ENCODE data around the gene TMC4.
A peak's percentile ranks its signal among the peaks of the same experiment; 100 is the strongest.
"Not testable (repeated sequence)": the region's sequence is repeated elsewhere in the genome, so short reads cannot be mapped to it uniquely, and the experiment has no call there.

The TMC4 gene

DNA sequence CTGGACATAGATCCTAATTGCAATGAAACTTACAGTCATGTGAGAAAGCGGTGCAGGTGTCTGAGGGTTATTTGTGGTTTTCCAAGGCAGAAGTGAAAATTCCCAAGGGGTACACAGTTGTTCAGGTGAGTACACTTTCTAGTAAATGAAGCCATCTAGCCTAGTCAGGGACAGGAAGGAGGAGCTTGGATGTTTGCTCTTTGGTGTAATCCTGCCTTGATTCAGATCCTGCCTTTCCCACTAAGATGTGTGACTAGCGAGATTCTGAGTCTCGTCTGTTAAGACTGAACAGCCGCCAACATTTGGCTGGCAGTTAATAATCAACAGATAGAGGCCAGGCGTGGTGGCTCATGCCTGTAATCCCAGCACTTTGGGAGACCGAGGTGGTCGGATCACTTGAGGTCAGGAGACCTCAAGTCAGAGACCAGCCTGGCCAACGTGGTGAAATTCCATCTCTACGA is 30.2 kb upstream of the TMC4 start:
- DNase-seq: no peak

DNA sequence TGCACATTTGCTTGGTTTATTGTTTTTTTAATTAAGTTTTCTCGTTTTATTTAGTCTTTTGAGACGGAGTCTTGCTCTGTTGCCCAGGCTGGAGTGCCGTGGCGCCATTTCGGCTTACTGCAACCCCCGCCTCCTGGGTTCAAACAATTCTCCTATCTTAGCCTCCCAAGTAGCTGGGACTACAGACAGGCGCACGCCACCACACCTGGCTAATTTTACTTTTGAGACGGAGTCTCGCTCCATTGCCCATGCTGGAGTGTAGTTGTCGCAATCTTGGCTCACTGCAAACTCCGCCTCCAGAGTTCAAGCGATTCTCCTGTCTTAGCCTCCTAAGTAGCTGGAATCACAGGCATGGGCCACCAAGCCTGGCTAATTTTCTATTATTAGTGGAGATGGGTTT is 29.0 kb upstream of the TMC4 start:
- DNase-seq: no peak

DNA sequence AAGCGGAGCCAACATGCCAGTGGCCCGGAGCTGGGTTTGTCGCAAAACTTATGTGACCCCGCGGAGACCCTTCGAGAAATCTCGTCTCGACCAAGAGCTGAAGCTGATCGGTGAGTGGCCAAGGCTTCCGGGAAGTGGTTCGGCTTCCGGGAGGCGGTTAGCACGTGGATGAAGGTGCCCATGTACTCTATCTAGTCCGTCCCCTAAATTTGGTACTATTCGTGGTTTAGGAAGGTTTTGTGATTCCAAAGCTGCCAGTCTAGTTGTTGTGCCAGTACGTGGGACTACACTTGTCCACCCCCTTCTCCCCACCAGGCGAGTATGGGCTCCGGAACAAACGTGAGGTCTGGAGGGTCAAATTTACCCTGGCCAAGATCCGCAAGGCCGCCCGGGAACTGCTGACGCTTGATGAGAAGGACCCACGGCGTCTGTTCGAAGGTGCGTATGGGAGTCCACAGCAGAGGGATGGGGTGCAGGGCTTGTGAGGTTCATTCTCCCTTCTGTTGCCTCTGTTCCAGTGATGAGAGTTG is 28.3 kb upstream of the TMC4 start:
- DNase-seq: no peak

DNA sequence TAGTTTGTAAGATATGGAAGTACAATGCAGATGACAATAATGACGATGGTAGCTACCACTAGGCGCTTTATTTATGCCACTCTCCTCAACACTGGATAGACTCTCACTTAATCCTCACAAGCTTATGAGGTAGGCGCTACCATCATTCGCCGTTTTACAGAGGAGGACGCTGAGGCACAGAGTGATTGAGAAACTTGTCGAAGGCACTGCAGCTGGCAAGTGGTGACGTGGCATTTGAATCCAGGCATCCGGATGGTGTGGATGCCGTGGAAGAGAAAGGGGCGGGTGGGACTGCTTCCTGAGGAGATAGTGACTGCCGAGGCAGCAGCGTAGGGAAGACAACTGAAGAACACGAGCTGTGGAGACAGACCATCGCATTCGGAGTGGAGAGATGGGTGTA is 26.4 kb upstream of the TMC4 start:
- DNase-seq: no peak

DNA sequence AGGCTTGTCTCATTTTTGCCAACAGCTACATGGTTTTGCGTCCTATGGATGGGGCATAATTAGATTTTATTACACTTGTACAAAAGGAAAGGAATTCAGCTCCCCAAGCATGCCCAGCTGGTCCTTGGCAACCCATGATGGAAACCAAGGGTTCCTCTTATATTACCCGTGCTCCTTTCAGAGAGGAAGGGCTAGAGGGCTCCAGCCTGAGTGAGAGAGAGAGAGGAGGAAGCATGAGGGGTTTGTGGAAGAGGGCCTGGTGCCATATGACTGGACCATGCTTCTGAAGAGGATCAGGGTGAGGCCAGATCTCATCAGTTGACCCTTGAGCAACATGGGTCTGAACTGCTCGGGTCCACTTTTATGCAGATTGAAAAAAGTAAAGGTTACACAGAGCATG is 24.2 kb upstream of the TMC4 start:
- no peak for DNase-seq

DNA sequence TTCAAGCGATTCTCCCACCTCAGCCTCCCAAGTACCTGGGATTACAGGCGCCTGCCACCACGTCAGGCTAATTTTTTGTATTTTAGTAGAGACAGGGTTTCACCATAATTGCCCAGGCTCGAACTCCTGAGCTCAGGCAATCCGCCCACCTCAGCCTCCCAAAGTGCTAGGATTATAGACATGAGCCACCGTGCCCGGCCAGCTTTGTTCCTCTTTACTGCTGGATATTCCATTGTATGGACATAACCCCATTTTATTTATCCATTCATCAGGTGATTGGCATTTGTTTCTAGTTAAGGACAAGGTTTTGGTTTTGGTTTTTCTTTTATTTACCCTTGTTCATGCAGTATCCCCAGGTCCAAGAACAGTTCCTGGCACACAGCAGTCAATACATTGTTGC is 23.6 kb upstream of the TMC4 start:
- no peak for DNase-seq

DNA sequence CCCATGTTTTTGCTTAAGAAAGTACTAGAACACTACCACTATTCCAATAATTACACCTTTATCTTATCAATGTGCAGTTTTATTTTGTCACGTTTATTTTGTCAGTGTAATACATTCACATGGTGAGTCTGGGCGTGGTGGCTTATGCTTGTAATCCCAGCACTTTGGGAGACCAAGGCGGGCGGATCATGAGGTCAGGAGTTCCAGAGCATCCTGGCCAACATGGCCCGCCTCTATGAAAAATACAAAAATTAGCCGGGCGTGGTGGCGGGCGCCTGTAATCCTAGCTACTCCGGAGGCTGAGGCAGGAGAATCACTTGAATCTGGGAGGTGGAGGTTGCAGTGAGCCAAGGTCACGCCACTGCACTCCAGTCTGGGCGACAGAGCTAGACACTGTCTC is 21.5 kb upstream of the TMC4 start:
- DNase-seq: not testable (repeated sequence)

DNA sequence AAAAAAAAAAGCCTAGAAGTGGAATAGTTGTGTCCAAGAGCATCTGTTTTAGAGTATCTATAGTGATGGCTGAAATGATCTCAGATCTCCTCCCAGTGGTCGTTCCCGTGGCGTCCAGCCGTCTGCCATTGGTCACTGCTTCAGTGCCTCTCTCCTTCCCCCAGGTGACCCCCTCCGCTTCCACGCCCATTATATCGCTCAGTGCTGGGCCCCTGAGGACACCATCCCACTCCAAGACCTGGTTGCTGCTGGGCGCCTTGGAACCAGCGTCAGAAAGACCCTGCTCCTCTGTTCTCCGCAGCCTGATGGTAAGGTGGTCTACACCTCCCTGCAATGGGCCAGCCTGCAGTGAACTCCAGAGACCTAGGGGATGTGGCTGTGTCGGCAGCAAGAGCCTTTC is 20.1 kb upstream of the TMC4 start:
- DNase-seq: no peak

DNA sequence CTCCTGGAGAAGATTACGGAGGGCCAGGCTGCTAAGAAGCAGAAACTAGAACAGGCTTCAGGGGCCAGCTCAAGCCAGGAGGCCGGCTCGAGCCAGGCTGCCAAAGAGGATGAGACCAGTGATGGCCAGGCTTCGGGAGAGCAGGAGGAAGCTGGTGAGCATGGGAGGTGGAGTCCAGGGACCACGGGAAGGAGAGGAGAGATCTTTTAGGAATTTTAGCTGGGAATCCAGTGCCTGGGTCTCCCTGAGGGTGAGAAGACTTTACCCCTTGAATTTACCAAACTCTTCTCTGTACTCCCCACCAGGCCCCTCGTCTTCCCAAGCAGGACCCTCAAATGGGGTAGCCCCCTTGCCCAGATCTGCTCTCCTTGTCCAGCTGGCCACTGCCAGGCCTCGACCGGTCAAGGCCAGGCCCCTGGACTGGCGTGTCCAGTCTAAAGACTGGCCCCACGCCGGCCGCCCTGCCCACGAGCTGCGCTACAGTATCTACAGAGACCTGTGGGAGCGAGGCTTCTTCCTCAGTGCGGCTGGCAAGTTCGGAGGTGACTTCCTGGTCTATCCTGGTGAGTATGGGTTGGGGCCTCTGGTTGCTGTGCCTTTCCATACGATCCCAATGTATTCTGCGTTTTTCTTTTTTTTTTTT is 19.0 kb upstream of the TMC4 start:
- no peak for DNase-seq

DNA sequence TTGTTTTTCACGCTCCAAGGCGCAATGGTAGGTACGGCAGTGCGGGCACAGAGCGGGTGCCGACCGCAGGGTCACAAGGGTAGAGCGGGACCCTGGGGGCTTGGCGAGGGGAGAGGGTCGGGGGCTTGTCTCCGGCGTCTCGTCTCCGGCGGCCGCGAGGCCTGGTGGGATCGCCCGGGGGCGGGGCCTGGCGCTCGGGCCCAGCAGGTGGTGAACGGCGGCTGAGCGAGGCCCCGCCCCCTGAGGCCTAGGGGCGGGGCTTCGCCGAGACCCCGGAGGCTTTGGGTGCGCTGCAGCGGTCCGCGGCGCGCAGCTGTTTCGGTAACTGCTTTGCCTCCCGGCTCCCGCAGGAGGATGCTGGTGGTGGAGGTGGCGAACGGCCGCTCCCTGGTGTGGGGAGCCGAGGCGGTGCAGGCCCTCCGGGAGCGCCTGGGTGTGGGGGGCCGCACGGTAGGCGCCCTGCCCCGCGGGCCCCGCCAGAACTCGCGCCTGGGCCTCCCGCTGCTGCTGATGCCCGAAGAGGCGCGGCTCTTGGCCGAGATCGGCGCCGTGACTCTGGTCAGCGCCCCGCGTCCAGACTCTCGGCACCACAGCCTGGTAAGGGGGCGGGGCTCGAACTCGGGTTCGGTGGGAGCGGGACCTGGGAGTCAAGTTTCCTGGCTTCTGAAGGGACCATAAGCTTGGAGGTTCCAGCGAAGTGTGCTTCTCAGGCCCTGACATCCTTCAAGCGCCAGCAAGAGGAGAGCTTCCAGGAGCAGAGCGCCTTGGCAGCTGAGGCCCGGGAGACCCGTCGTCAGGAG is 18.3 kb upstream of the TMC4 start, which contains the start of gene TSEN34:
Gene TSEN34, plus strand, starts transcription at position 298 of the 800 bp plus-strand sequence. Its CDS starts 57 bp downstream, at position 355.
- no peak for DNase-seq

DNA sequence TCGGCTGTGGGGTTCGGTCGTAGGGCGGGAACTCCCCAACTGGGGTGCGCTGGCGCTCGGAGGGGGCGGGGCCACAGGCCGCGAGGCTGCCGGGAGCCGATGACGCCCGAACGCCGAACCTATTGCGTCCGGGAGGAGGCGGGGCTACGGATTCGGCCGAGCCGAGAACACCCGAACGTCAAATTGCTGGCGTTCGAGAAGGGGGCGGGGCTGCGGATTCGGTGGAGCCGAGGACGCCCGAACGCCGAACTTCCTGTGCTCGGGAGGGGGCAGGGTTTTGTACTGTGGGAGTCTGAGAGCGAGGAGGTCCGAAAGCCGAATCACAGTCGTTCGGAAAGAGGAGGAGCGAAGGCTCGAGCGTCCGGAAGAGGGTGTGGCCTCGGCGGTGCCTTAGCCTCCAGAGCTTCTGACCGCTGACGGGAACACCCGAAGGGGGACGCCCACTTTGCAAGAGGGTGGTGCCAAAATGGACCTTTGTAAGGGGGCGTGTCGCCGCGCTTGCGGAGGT is 17.6 kb upstream of the TMC4 start:
- peak; percentile 98 for DNase-seq

DNA sequence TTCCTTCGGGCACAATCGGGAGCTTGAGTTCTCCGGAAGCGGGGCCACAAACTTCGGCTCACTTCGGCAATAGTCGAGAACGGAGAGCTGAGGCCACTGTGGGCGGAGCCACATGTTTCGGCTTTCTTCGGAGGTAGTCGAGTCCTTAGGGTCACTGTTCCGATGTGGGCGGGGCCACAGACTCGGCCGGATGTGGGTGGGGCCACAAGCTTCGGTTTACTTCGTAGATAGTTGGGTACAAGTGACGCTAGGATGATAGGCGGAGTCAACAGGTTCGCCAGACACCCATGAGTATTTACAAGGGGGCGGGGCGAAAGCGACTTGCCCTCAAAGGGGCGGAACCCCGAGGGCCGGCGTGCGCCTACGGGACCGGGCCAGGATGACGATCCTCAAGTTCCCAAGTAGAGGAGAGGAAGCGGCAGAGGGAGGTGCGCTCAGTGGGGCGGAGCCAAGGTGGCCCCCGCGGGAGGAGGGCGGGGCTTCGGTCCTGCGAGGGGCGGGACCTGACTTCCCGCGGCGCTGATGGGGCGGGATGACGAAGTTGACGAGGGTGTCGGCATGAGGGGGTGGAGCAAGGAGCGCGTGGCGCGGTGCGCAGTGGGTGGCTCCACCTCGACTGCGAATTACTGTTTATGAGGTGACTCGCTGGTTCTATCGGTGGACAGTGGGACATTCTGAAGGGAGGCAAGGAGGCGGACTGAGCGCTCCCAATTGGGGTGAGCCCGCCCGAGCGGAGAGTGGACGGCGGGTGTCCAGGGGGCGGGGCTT is 17.0 kb upstream of the TMC4 start:
- DNase-seq: peak; percentile 99

DNA sequence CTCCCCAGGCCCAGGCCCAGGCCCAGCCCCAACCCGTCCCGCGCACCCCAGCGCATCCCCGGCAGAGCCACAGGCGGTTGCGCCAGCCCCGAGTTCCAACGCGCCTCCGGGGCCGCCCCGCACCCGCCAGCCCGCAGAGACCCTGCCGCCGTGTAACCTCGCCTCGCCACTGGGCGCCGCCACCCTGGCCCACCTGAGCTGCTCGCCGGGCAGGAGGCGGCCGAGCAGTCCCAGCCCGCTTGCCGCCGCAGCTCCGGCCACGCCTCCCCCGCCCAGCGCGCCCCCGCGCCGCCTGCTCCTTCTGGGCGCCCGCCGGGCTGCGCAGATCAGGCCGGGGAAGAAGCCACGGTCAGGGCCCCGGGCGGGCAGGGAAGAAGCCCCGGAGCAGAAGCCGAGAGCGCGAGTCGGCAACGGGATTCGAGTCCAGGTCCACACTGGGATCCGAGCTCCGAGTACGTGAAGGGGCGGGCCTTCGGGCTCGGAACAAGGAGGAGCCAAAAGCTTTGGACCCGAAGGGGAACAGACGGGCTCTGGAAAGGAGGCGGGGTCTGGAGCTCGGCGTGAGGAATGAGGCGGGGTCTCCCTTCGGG is 16.3 kb upstream of the TMC4 start, which contains the start of gene MBOAT7:
Gene MBOAT7, minus strand, starts transcription at position 436 of the 590 bp plus-strand sequence. CDS start 1,072 bp downstream, outside the sequence.
- no peak for DNase-seq

DNA sequence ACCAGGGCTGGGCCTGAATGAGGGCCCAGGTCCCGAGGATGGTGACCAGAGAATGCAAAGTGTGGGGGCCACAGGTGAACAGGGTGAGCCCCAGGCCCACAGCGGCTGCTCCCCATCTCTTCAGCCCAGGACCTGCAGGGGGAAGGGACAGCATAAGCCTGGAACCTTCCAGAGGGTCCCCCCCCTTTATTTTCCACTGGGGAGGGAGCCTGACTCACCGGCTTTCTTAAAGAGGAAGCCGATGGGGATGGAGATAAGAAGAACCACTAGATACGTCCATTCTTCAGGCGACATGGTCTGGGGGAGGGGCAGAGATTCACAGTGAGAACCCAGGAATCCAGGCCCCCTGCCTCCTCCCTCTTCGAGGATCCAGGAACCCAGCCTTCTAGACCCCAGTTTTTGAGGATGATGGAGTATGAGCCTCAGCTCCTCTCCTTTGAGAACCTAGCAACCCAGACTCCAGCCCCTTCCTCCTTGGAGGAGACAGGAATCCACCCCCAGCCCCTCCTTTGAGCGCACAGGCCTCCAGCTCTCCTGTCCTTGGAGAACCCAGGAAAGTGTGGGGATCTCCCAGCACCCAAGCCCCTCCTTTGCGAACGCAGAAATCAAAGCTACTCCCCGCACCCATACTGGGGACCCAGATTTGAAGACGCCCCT is 15.4 kb upstream of the TMC4 start:
- no peak for DNase-seq

DNA sequence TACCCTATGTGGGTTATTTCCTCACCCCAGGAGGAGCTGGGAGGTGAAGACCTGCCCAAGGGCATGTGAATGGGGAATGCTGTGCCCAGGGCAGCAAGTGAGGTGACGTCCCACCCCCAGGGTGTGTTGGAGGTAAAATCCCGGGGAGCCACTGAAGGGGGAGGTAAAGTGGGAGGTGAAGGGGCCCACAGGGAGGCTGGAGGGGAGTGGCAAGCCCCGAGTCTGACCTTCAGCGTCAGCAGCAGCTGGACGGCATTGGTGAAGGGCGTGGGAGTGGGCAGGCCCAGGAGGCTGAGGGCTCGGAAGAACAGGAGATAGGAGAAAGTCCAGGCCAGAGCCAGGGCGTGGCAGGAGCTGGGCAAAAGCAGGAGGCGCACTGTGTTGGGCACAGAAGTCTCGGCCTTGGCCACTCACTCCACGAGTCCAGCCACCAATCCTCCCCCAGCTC is 14.0 kb upstream of the TMC4 start:
- DNase-seq: no peak

DNA sequence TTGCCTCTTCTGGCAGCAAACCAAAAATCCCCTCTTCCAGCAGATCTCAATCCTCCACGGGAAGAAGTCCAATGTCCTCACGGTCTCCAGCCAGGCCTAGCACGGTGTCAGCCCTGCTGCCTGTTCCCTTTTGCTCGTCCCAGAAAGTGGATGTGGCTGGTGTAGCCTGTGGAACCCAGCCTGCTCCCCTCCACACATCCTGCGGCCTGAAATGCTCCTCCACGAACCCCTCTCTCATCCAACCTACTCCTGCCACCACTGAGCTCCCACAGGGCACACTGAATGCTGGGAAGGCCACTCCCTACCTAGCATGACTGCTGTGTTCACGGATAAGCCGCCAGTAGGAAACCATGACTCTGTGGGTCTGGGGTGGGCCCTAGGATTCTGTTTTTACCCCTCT is 13.4 kb upstream of the TMC4 start:
- DNase-seq: no peak

DNA sequence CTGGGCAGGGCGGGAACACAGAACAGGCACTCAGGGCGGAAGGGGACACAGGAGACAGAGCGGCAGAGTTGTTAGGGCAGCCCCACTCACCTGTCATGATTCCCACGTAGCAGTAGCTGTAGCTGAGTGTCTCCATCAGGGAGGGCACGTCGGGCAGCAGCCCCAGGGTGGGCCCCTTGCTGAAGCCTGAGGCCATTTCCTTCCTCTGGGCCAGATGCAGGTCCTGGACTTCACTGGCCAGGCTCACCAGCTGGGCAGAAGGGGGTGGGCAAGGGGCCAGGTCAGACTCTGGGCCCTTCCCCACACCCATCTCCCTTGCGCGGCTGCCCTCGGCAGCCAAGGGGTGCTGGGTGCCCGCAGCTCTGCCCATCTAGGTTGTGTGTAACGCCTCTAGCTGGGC is 10.5 kb upstream of the TMC4 start:
- DNase-seq: no peak

DNA sequence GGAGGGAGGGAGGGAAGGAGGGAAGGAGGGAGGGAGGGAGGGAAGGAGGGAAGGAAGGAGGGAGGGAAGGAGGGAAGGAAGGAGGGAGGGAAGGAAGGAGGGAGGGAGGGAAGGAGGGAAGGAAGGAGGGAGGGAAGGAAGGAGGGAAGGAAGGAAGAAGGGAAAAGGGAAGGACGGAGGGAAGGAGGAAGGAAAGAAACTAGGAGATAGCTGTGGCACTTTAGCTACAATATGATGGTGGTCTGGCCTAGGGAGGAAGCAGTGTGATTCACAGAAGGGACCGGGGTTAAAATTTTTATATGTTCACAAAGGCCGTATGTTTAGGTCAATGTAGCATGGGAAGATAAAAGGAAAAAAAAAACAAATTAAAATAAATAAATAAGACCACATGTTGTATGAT is 8.9 kb upstream of the TMC4 start:
- not testable (repeated sequence) for DNase-seq

DNA sequence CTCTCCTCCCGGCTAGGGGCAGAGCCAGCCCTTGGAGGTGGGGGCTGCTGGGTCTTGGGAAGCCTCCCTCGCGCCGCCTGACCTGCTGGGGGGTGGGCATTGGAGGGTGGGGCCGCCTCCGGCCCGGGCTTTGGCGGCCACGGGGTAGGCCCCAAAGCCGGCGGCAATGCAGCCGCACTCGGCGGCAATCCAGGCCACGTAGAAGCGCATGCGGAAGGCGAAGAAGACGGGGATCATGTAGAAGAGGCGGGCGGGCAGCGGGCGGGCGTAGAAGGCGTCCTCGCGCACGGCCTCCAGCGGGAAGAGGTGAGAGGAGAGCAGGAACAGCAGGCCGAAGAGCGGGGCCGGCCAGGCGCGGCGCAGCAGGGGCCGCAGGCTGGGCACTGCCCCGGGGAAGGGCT is 7.7 kb upstream of the TMC4 start:
- no peak for DNase-seq

DNA sequence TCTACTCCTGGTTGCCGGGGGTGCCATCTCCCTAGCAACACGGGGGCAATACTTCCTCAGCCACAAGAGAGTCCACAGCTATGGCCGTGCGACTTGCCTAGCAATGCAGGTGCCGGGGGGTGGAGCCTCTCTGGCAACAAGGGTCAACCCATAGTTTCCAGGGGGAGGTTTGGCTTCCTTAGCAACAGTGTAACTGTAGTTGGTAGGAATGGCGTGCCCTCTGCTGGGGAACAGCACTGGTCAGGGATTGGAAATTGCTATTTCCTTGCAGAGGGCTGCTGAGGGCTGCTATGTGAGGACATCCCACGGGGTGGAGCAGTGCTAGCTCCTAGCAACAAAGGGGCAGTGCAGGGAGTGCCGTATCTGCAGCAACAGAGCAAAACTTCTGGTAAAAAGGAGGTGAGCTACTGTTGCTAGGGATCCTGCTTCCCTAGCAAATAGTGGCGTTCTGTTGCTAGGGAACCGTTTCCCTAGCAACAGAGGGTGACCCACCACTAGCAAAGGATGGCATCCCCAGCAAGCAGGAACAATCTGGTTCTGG is 7.0 kb upstream of the TMC4 start:
- DNase-seq: no peak

DNA sequence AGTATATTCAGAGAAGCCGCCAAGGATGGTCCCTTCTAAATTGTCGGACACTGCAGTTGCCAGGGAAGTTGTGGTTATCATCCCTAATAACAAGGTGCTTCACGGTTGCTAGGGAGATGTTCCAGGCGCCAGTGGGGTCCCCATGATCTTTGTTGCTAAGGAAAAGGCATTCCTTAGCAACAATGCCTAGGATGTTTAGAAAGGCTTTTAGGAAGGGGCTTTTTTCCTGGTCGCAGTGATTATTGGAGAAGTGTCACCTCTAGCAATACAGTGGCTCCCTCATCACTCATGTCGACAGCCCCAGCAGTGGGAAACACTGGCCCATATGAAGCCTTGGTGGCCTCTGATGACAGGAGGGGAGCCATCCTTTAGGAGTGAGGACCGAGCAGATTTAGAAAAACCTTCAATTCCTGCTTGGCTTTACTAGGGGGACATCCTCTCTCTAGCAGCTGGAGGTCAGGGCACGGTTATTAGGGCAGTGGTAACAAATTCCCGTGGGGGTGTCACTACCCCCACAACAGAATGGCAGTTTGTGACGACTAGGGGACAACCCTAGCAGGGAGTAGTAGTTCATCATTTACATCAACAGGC is 6.4 kb upstream of the TMC4 start:
- DNase-seq: no peak

Measured in DMS 273 treated with DMSO at 0.1 percent for 48 hours (cell line).